GM21526 (cell line): Measurements from ENCODE around the gene ZNF611.
"Not testable (repeated sequence)": the region's sequence is repeated elsewhere in the genome, so short reads cannot be mapped to it uniquely, and the experiment has no call there.

Source experiments
- ATAC-seq: cut with Tn5 transposase; IDR thresholded peaks from one replicate; pipeline ENCODE4 v1.9.1; 2021; ENCODE audit warnings: moderate library complexity; ENCODE audit not compliant: unreplicated experiment, low FRiP score

The ZNF611 gene

GRCh38 chr19:52734893-52735661, at the start of gene ZNF611:
ZNF611 (minus strand) TSS chr19:52735044; CDS start chr19:52715894, 19,150 bp downstream.
- peak; percentile 86 for ATAC-seq

- not testable (repeated sequence) for ATAC-seq
These were observed 48.0 kb upstream of the ZNF611 start for GRCh38 chr19:52782864-52783263.

- ATAC-seq: no peak
These were observed 44.0 kb upstream of the ZNF611 start for GRCh38 chr19:52778811-52779210.

GRCh38 chr19:52756447-52756846, 21.6 kb upstream of the ZNF611 start:
- ATAC-seq: not testable (repeated sequence)

- ATAC-seq: no peak
These were observed 14.9 kb upstream of the ZNF611 start for GRCh38 chr19:52749780-52750179.

- ATAC-seq: no peak
These were observed 13.6 kb upstream of the ZNF611 start for GRCh38 chr19:52748336-52748950.

GRCh38 chr19:52745919-52746318, 11.1 kb upstream of the ZNF611 start:
- not testable (repeated sequence) for ATAC-seq

- ATAC-seq: no peak
These were observed 8.2 kb upstream of the ZNF611 start for GRCh38 chr19:52743091-52743490.

- no peak for ATAC-seq
These were observed 7.7 kb upstream of the ZNF611 start for GRCh38 chr19:52742516-52742915.

GRCh38 chr19:52741951-52742485, 7.2 kb upstream of the ZNF611 start:
- no peak for ATAC-seq

GRCh38 chr19:52741371-52741770, 6.5 kb upstream of the ZNF611 start:
- not testable (repeated sequence) for ATAC-seq

- ATAC-seq: no peak
These were observed 4.7 kb upstream of the ZNF611 start for GRCh38 chr19:52739576-52739975.

GRCh38 chr19:52735734-52736133, 890 bp upstream of the ZNF611 start:
- no peak for ATAC-seq

GRCh38 chr19:52734331-52734892, 432 bp downstream of the ZNF611 start:
- ATAC-seq: peak; percentile 23

- not testable (repeated sequence) for ATAC-seq
These were observed 8.8 kb downstream of the ZNF611 start for GRCh38 chr19:52726051-52726450.

GRCh38 chr19:52725528-52725961, 9.3 kb downstream of the ZNF611 start:
- no peak for ATAC-seq

- no peak for ATAC-seq
These were observed 9.9 kb downstream of the ZNF611 start for GRCh38 chr19:52724701-52725514.

- not testable (repeated sequence) for ATAC-seq
These were observed 10.8 kb downstream of the ZNF611 start for GRCh38 chr19:52723907-52724598.

- ATAC-seq: no peak
These were observed 12.5 kb downstream of the ZNF611 start for GRCh38 chr19:52722062-52723003.
